Measurements from ENCODE around the gene CASD1. TPM values are rescaled to one million over a fixed set of nuclear protein-coding genes. Genes with fewer than 3 reads are reported as not detected.

Gene CASD1
- total and polyA plus RNA-seq, 12 donors, result 8.6 to 26.9 (median 19.9) TPM

DNA sequence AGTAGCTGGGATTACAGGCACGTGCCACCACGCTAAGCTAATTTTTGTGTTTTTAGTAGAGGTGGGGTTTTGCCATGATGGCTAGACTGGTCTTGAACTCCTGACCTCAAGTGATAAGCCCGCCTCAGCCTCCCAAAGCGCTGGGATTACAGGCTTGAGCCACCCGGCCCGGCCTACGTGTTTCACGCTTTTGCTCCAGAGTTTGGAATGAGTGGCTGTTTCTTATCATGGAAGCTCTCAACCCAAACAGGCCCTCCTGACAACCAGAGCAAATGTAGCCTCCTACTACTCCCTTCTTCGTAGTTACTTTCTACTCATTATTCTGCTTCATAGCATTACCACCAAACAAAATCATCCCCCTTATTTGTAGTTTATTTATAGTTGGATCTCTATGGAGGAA is 26.8 kb upstream of the CASD1 start:
- TF ChIP-seq, protein P1, sequence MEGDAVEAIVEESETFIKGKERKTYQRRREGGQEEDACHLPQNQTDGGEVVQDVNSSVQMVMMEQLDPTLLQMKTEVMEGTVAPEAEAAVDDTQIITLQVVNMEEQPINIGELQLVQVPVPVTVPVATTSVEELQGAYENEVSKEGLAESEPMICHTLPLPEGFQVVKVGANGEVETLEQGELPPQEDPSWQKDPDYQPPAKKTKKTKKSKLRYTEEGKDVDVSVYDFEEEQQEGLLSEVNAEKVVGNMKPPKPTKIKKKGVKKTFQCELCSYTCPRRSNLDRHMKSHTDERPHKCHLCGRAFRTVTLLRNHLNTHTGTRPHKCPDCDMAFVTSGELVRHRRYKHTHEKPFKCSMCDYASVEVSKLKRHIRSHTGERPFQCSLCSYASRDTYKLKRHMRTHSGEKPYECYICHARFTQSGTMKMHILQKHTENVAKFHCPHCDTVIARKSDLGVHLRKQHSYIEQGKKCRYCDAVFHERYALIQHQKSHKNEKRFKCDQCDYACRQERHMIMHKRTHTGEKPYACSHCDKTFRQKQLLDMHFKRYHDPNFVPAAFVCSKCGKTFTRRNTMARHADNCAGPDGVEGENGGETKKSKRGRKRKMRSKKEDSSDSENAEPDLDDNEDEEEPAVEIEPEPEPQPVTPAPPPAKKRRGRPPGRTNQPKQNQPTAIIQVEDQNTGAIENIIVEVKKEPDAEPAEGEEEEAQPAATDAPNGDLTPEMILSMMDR (IDR thresholded peaks at IDR 0.05), result no peak
- intact Hi-C loops (cut with DNase I), result no loop called here
- Histone ChIP-seq H3K4me3 (no peak overlapping the region), H3K27me3 (peaks cover 0 to 6% (median 0%) of the 10 kb centered on the region in 7 donors), H3K27ac (no peak overlapping the region), H3K36me3 (no peaks in the 10 kb centered on the region), H3K4me1 (peaks cover 0 to 6% (median 0%) of the 10 kb centered on the region in 9 donors), H3K9me3 (no peaks in the 10 kb centered on the region)
- ATAC-seq (no peak), DNase-seq (no peak)
- WGBS, 2 donors, result 58 to 74% methylated on average over 9 of the region's 9 CpGs

DNA sequence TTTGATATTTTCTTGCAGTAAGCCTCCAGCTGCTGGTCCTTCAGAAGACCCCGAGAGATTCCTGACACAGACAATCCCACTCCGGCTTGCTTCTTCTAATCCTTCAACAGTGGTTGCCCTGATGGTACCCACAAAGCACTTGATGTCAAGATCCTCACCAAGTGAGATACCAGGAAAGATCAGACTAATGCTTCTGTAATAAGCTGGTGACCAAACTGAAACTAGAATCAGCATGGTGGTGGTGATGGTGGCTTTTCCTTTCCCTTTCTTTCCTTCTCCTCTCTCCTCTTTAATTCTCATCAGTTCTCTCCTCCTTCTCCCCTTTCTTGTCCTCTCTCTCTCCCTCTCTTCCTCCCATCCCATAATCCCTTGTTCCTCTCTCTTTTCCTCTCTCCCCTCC is 25.8 kb upstream of the CASD1 start:
- Histone ChIP-seq H3K27ac (no peak overlapping the region), H3K36me3 (no peaks in the 10 kb centered on the region), H3K9me3 (no peaks in the 10 kb centered on the region), H3K27me3 (peaks cover 0 to 3% (median 0%) of the 10 kb centered on the region in 7 donors), H3K4me1 (peaks cover 0 to 6% (median 0%) of the 10 kb centered on the region in 9 donors), H3K4me3 (no peak overlapping the region)
- 95 to 98% methylated on average over 2 of the region's 2 CpGs for WGBS, 2 donors
- ATAC-seq, result no peak
- TF ChIP-seq, protein P1 (IDR thresholded peaks at IDR 0.05), result no peak
- no peak for DNase-seq
- intact Hi-C loops (cut with DNase I), result no loop called here

DNA sequence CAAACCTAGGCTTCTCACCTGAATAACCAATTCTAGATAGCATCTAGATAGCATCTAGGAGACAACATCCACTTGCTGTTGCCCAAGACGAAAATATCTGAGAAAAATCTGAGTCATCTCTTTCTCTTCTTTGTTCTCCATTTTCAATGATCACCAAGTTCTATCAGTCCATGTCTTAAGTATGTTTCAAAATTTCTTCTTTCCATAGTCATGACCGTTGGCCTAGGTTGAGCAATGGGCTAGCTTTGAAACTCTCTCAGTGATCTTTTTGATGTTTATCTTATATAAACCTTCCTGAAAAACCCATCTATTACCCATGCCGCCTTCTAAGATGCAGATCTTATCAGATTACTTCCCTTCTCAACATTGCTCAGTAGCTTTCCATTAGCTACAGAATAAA is 23.4 kb upstream of the CASD1 start:
- DNase-seq (no peak), ATAC-seq (no peak)
- Histone ChIP-seq H3K4me3 (no peak overlapping the region), H3K9me3 (peaks cover 0 to 1% (median 0%) of the 10 kb centered on the region in 11 donors), H3K27ac (no peak overlapping the region), H3K4me1 (peaks cover 0 to 6% (median 0%) of the 10 kb centered on the region in 9 donors), H3K36me3 (no peaks in the 10 kb centered on the region), H3K27me3 (peaks cover 0 to 9% (median 0%) of the 10 kb centered on the region in 7 donors)
- TF ChIP-seq, protein P1 (IDR thresholded peaks at IDR 0.05), result no peak
- intact Hi-C loops (cut with DNase I), result no loop called here
- WGBS, 2 donors, result 88 to 93% methylated on average over 3 of the region's 3 CpGs

DNA sequence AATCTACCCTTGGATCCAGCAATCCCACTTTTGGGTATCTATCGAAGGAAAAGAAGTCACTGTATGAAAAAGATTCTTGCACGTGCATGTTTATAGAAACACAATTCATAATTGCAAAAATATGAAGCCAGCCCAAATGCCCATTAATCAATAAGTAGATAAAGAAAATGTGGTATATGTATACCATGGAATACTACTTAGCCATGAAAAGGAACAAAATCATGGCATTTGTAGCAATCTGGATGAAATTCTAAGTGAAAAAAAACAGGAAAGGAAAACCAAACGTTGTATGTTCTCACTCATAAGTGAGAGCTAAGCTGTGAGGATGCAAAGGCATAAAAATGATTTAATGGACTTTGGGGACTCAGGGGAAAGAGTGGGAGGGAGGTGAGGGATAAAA is 18.2 kb upstream of the CASD1 start:
- H3K36me3 ChIP-seq, result no peaks in the 10 kb centered on the region
- ATAC-seq (no peak), DNase-seq (no peak)
- H3K27me3 ChIP-seq, result peaks cover 0 to 9% (median 0%) of the 10 kb centered on the region in 7 donors
- H3K9me3 ChIP-seq, result peaks cover 0 to 3% (median 0%) of the 10 kb centered on the region in 11 donors
- no peak overlapping the region for H3K4me3 ChIP-seq
- no peaks in the 10 kb centered on the region for H3K4me1 ChIP-seq
- intact Hi-C loops (cut with DNase I), result no loop called here
- H3K27ac ChIP-seq, result no peak overlapping the region
- TF ChIP-seq, protein P1 (IDR thresholded peaks at IDR 0.05), result no peak
- WGBS, 2 donors, result 71 to 77% methylated on average over 3 of the region's 3 CpGs

Measured in heart right ventricle (tissue), 16 donors.